Trophoblast cell (in vitro differentiated cells and primary cell): ENCODE data around the gene CERS1.
A peak's percentile ranks its signal among the peaks of the same experiment; 100 is the strongest.

ENCODE experiments used
- DNase-seq, 2 donors: peaks; one replicate each; pipeline ENCODE4 v3.0.0-alpha.2; 2016
- H2AFZ ChIP-seq: 2 replicates; pipeline ENCODE4 v1.6.1; 2013; ENCODE audit warnings: low read length, moderate library complexity, mild to moderate bottlenecking; ENCODE audit not compliant: insufficient read depth, poor library complexity
- H2AK5ac ChIP-seq: 2 replicates; pipeline ENCODE4 v1.6.1; 2013; ENCODE audit warnings: mild to moderate bottlenecking, low read length
- H2BK120ac ChIP-seq: 2 replicates; pipeline ENCODE4 v1.6.1; 2013; ENCODE audit warnings: low read length, mild to moderate bottlenecking, moderate library complexity; ENCODE audit not compliant: insufficient read depth, poor library complexity
- H2BK12ac ChIP-seq: 2 replicates; pipeline ENCODE4 v1.6.1; 2013; ENCODE audit warnings: mild to moderate bottlenecking, low read length, moderate library complexity
- H2BK5ac ChIP-seq: 2 replicates; pipeline ENCODE4 v1.6.1; 2013; ENCODE audit warnings: low read length, low read depth, moderate library complexity, mild to moderate bottlenecking; ENCODE audit not compliant: poor library complexity
- H3K14ac ChIP-seq: 2 replicates; pipeline ENCODE4 v1.6.1; 2013; ENCODE audit warnings: mild to moderate bottlenecking, low read length
- H3K18ac ChIP-seq: 2 replicates; pipeline ENCODE4 v1.6.1; 2013; ENCODE audit warnings: mild to moderate bottlenecking, low read length
- H3K23ac ChIP-seq: 2 replicates; pipeline ENCODE4 v1.6.1; 2013; ENCODE audit warnings: low read length
- H3K27ac ChIP-seq: 2 replicates; pipeline ENCODE4 v1.5.1; 2013; ENCODE audit warnings: low read depth, mild to moderate bottlenecking, inconsistent platforms, low read length, moderate library complexity
- H3K27me3 ChIP-seq: 2 replicates; pipeline ENCODE4 v1.6.1; 2013; ENCODE audit warnings: inconsistent platforms, mild to moderate bottlenecking, low read length, moderate library complexity; ENCODE audit not compliant: insufficient read depth
- H3K36me3 ChIP-seq, 2 experiments: 1 replicate in 1 of 2; 2 replicates in 1 of 2; pipeline ENCODE4 v1.6.1; 2013; ENCODE audit warnings: low read length in 2 of 2, mild to moderate bottlenecking in 2 of 2, moderate library complexity in 1 of 2; ENCODE audit not compliant: insufficient read depth in 2 of 2, control insufficient read depth in 1 of 2
- H3K4ac ChIP-seq: 2 replicates; pipeline ENCODE4 v1.6.1; 2013; ENCODE audit warnings: low read depth, mild to moderate bottlenecking, low read length, moderate library complexity
- H3K4me1 ChIP-seq, 2 experiments: 1 replicate in 1 of 2; 2 replicates in 1 of 2; pipeline ENCODE4 v1.6.1; 2013; ENCODE audit warnings: low read length in 2 of 2, mild to moderate bottlenecking in 2 of 2, moderate library complexity in 1 of 2; ENCODE audit not compliant: insufficient read depth in 2 of 2, control insufficient read depth in 1 of 2
- H3K4me2 ChIP-seq: 2 replicates; pipeline ENCODE4 v1.6.1; 2013; ENCODE audit warnings: inconsistent platforms, mild to moderate bottlenecking, low read length, moderate library complexity
- H3K4me3 ChIP-seq: 2 replicates; pipeline ENCODE4 v1.5.1; 2013; ENCODE audit warnings: mild to moderate bottlenecking, low read depth, low read length, inconsistent platforms
- H3K79me1 ChIP-seq: one replicate; pipeline ENCODE4 v1.6.1; 2013; ENCODE audit warnings: low read length
- H3K79me2 ChIP-seq: 2 replicates; pipeline ENCODE4 v1.6.1; 2013; ENCODE audit warnings: low read length, mild to moderate bottlenecking; ENCODE audit not compliant: control insufficient read depth, insufficient read depth, poor library complexity
- H3K9ac ChIP-seq: 2 replicates; pipeline ENCODE4 v1.6.1; 2013; ENCODE audit warnings: mild to moderate bottlenecking, low read length
- H3K9me3 ChIP-seq: 2 replicates; pipeline ENCODE4 v1.6.1; 2013; ENCODE audit warnings: low read depth, mild to moderate bottlenecking, control low read depth, inconsistent platforms, low read length; ENCODE audit not compliant: insufficient read depth
- H4K12ac ChIP-seq: 2 replicates; pipeline ENCODE4 v1.6.1; 2013; ENCODE audit warnings: low read depth, mild to moderate bottlenecking, low read length, moderate library complexity
- H4K8ac ChIP-seq: 2 replicates; pipeline ENCODE4 v1.6.1; 2013; ENCODE audit warnings: low read depth, mild to moderate bottlenecking, low read length, moderate library complexity
- H4K91ac ChIP-seq: one replicate; pipeline ENCODE4 v1.6.1; 2013; ENCODE audit warnings: low read depth, mild to moderate bottlenecking, low read length, moderate library complexity
- WGBS: extraction: QIAGEN DNeasy Blood & Tissue Kit; methylation state at CpG from one replicate; pipeline ENCODE4 v1.1.7; 2013; ENCODE audit warnings: missing lambda C conversion rate; ENCODE audit not compliant: insufficient read length, insufficient coverage; ENCODE audit errors: extremely low coverage; 5-methylcytosine and 5-hydroxymethylcytosine counted together

CERS1 gene

GRCh38 chr19:18928018-18928805 is 32.3 kb upstream of the CERS1 start:
- H2BK5ac ChIP-seq: no peak overlapping the region
- peaks cover 5% of the 10 kb centered on the region for H3K9me3 ChIP-seq
- H2BK120ac ChIP-seq: no peak overlapping the region
- H3K4me2 ChIP-seq: no peak overlapping the region
- no peak overlapping the region for H3K23ac ChIP-seq
- no peak overlapping the region for H3K14ac ChIP-seq
- H3K27me3 ChIP-seq: no peaks in the 10 kb centered on the region
- H2BK12ac ChIP-seq: no peak overlapping the region
- H4K91ac ChIP-seq: no peak overlapping the region
- peaks cover 5 to 7% of the 10 kb centered on the region in 2 experiments for H3K4me1 ChIP-seq
- no peaks in the 10 kb centered on the region for H3K79me2 ChIP-seq
- peaks cover 60 to 70% of the 10 kb centered on the region in 2 experiments for H3K36me3 ChIP-seq
- WGBS: no CpG with 5 or more reads among the region's 26 CpGs
- no peak overlapping the region for H2AK5ac ChIP-seq
- no peak overlapping the region for H2AFZ ChIP-seq
- H3K27ac ChIP-seq: no peak overlapping the region
- H3K9ac ChIP-seq: no peak overlapping the region
- no peak overlapping the region for H3K18ac ChIP-seq
- H3K4ac ChIP-seq: no peak overlapping the region
- H4K8ac ChIP-seq: no peak overlapping the region
- H3K4me3 ChIP-seq: peak overlapping the region; percentile 44
- peak overlapping the region; percentile 31 for H4K12ac ChIP-seq
- DNase-seq: no peak
- no peaks in the 10 kb centered on the region for H3K79me1 ChIP-seq

GRCh38 chr19:18924684-18925213 is 28.8 kb upstream of the CERS1 start:
- H3K14ac ChIP-seq: no peak overlapping the region

GRCh38 chr19:18922228-18922985 is 26.4 kb upstream of the CERS1 start:
- Histone ChIP-seq H2BK5ac (no peak overlapping the region), H4K91ac (no peak overlapping the region), H3K4ac (no peak overlapping the region), H2BK12ac (no peak overlapping the region), H4K12ac (no peak overlapping the region), H3K79me2 (peaks cover 16% of the 10 kb centered on the region), H2AK5ac (no peak overlapping the region), H2AFZ (no peak overlapping the region), H3K4me1 (peaks cover 6 to 9% of the 10 kb centered on the region in 2 experiments), H3K4me2 (no peak overlapping the region), H2BK120ac (no peak overlapping the region), H3K9me3 (peaks cover under 1% of the 10 kb centered on the region), H3K36me3 (peaks cover 47 to 55% of the 10 kb centered on the region in 2 experiments), H3K79me1 (peaks cover 5% of the 10 kb centered on the region), H3K27me3 (no peaks in the 10 kb centered on the region), H3K23ac (no peak overlapping the region), H3K4me3 (no peak overlapping the region), H3K27ac (no peak overlapping the region), H4K8ac (no peak overlapping the region), H3K18ac (no peak overlapping the region), H3K14ac (no peak overlapping the region), H3K9ac (no peak overlapping the region)
- DNase-seq: no peak
- WGBS: no CpG with 5 or more reads among the region's 29 CpGs

More at GRCh38 chr19:18924684-18925213, 28.8 kb upstream of the CERS1 start:
- Histone ChIP-seq H3K27ac (no peak overlapping the region), H2BK120ac (no peak overlapping the region), H3K4me3 (no peak overlapping the region), H3K4me1 (peaks cover 3 to 5% of the 10 kb centered on the region in 2 experiments), H3K23ac (no peak overlapping the region), H2AFZ (no peak overlapping the region), H2AK5ac (no peak overlapping the region), H3K79me1 (no peaks in the 10 kb centered on the region), H3K4me2 (no peak overlapping the region), H3K36me3 (peaks cover 71 to 77% of the 10 kb centered on the region in 2 experiments), H3K4ac (no peak overlapping the region), H2BK5ac (no peak overlapping the region), H3K9ac (no peak overlapping the region), H4K8ac (no peak overlapping the region), H3K9me3 (peaks cover 3% of the 10 kb centered on the region), H4K12ac (no peak overlapping the region), H3K18ac (no peak overlapping the region), H4K91ac (no peak overlapping the region), H3K79me2 (peaks cover 3% of the 10 kb centered on the region), H3K27me3 (no peaks in the 10 kb centered on the region), H2BK12ac (no peak overlapping the region)
- no CpG with 5 or more reads among the region's 15 CpGs for whole genome bisulfite sequencing
- DNase-seq: no peak

GRCh38 chr19:18921593-18921992 is 25.6 kb upstream of the CERS1 start:
- WGBS: no CpG with 5 or more reads among the region's 17 CpGs
- no peak overlapping the region for H3K4ac ChIP-seq

More at GRCh38 chr19:18921593-18921992, 25.6 kb upstream of the CERS1 start:
- Histone ChIP-seq H2AFZ (no peak overlapping the region), H3K27me3 (no peaks in the 10 kb centered on the region), H2BK12ac (no peak overlapping the region), H3K9ac (no peak overlapping the region), H3K27ac (no peak overlapping the region), H2BK120ac (no peak overlapping the region), H3K23ac (no peak overlapping the region), H2BK5ac (no peak overlapping the region), H3K18ac (no peak overlapping the region), H3K4me1 (peaks cover 6 to 9% of the 10 kb centered on the region in 2 experiments), H3K4me3 (peak overlapping the region; percentile 3), H3K36me3 (peaks cover 45 to 51% of the 10 kb centered on the region in 2 experiments), H4K91ac (no peak overlapping the region), H3K4me2 (no peak overlapping the region), H4K8ac (no peak overlapping the region), H3K9me3 (no peaks in the 10 kb centered on the region), H3K79me1 (peaks cover 5% of the 10 kb centered on the region), H3K79me2 (peaks cover 16% of the 10 kb centered on the region), H4K12ac (no peak overlapping the region), H3K14ac (no peak overlapping the region), H2AK5ac (no peak overlapping the region)
- DNase-seq: no peak
